Motor neuron (in vitro differentiated cells): ENCODE data around the gene SHISA4. TPM values are rescaled to one million over a fixed set of nuclear protein-coding genes. Genes with fewer than 3 reads are reported as not detected.
A peak's percentile ranks its signal among the peaks of the same experiment; 100 is the strongest.
"Not testable (repeated sequence)": the region's sequence is repeated elsewhere in the genome, so short reads cannot be mapped to it uniquely, and the experiment has no call there.

Source experiments
- ATAC-seq, 8 experiments: fragments of 200-7000 bp; cut with Tn5 transposase; replicated peaks in 6 of 8; 2 replicates each; pipeline ENCODE4 v1.8.0; 2021; ENCODE audit warnings: mild to moderate bottlenecking in 8 of 8, moderate library complexity in 8 of 8
- H3K27ac ChIP-seq, 2 donors: fragments of 250-450 bp; sonication (Bioruptor Pico); 2 replicates each; pipeline ENCODE4 v1.9.0; 2021; ENCODE audit warnings: antibody characterized with exemption in 2 of 2, mild to moderate bottlenecking in 2 of 2, moderate library complexity in 1 of 2
- H3K4me1 ChIP-seq, 2 donors: fragments of 250-450 bp; sonication (Bioruptor Pico); replicated peaks in 1 of 2; 2 replicates each; pipeline ENCODE4 v1.6.1; 2021; ENCODE audit warnings: antibody characterized with exemption in 2 of 2, mild to moderate bottlenecking in 2 of 2, moderate library complexity in 1 of 2
- H3K4me3 ChIP-seq, 5 donors: fragments of 250-450 bp; sonication (Bioruptor Pico); 2 replicates each; pipeline ENCODE4 v1.9.0; 2021; ENCODE audit warnings: antibody characterized with exemption in 5 of 5, mild to moderate bottlenecking in 5 of 5, moderate library complexity in 4 of 5
- WGBS, 10 experiments: fragments of 450-650 bp; shearing (Covaris generic); methylation state at CpG; one replicate each; pipeline ENCODE4 v1.0.0; 2022; 5-methylcytosine and 5-hydroxymethylcytosine counted together
- in situ Hi-C, 9 experiments: fragments of 400-800 bp; cut with MboI; loops; one replicate each; pipeline ENCODE4 v1.15.0; 2021; ENCODE audit warnings: low sequenced_read_pairs in 9 of 9, low pct_unique_long_range_greater_than_20kb in 2 of 9; ENCODE audit not compliant: unreplicated experiment in 9 of 9
- total RNA-seq, 8 experiments: library from RNA; unstranded; fragments of 300-600 nt; gene quantifications; 2 replicates each; pipeline versions ENCODE4 v1.2.3 to v1.2.4, GENCODE V29; 2022

SHISA4 gene
- total RNA-seq, 8 experiments from 2014 or later, result 3.4 to 26.9 (median 7.6) TPM

GRCh38 chr1:201856722-201857121, 32.0 kb upstream of the SHISA4 start:
- H3K4me1 ChIP-seq, H3K27ac ChIP-seq, H3K4me3 ChIP-seq, ATAC-seq, in situ Hi-C loops: not testable (repeated sequence)
- WGBS, 10 experiments, result 86 to 100% (median 93%) methylated on average over 1 to 2 of the region's 2 CpGs; no CpG with 5 or more reads in 4 of the 10 experiments

GRCh38 chr1:201859424-201859823, 29.3 kb upstream of the SHISA4 start:
- 90 to 100% (median 98%) methylated on average over 1 to 5 of the region's 5 CpGs; no CpG with 5 or more reads in 2 of the 10 experiments for WGBS, 10 experiments
- no peak overlapping the region for H3K4me3 ChIP-seq
- in situ Hi-C loops, result no loop called here
- H3K4me1 ChIP-seq, result no peaks in the 10 kb centered on the region
- H3K27ac ChIP-seq, result no peak overlapping the region
- ATAC-seq, result no peak

- Histone ChIP-seq H3K4me1 (no peaks in the 10 kb centered on the region), H3K4me3 (no peak overlapping the region), H3K27ac (no peak overlapping the region)
- no peak for ATAC-seq
- in situ Hi-C loops, result no loop called here
- WGBS, 10 experiments, result 88 to 100% (median 95%) methylated on average over 2 to 7 of the region's 7 CpGs
Measured at GRCh38 chr1:201861448-201861847, 27.2 kb upstream of the SHISA4 start.

GRCh38 chr1:201870397-201870796, 18.3 kb upstream of the SHISA4 start:
- no peak overlapping the region for H3K4me3 ChIP-seq
- H3K4me1 ChIP-seq, result no peaks in the 10 kb centered on the region
- in situ Hi-C loops, result no loop called here
- WGBS, 10 experiments, result 83 to 100% (median 98%) methylated on average over 1 to 8 of the region's 10 CpGs; no CpG with 5 or more reads in 4 of the 10 experiments
- ATAC-seq, result no peak
- H3K27ac ChIP-seq, result no peak overlapping the region

GRCh38 chr1:201874672-201875071, 14.0 kb upstream of the SHISA4 start:
- WGBS, 10 experiments, result 100% methylated on average over 1 of the region's 1 CpG; no CpG with 5 or more reads in 8 of the 10 experiments
- in situ Hi-C loops, result loop anchor here in 5 of 9 experiments (25.0 kb wide), 3 partner anchors 113 to 263 kb away; partner anchors contain the start of genes ARL8A (in 4 of the 5), GPR37L1 (in 1 of the 5) and RNPEP (in 1 of the 5)
- H3K4me3 ChIP-seq, result no peak overlapping the region
- no peak overlapping the region for H3K27ac ChIP-seq
- no peak for ATAC-seq
- no peaks in the 10 kb centered on the region for H3K4me1 ChIP-seq

- Histone ChIP-seq H3K4me1 (no peaks in the 10 kb centered on the region), H3K4me3 (no peak overlapping the region), H3K27ac (no peak overlapping the region)
- 17 to 92% (median 80%) methylated on average over 1 to 8 of the region's 8 CpGs; no CpG with 5 or more reads in 1 of the 10 experiments for WGBS, 10 experiments
- ATAC-seq, result peak; percentile 24 to 78 (median 60)
- in situ Hi-C loops, result loop anchor here in 5 of 9 experiments (25.0 kb wide), 3 partner anchors 111 to 261 kb away; partner anchors contain the start of genes ARL8A (in 4 of the 5), GPR37L1 (in 1 of the 5) and RNPEP (in 1 of the 5)
Measured at GRCh38 chr1:201876148-201876818, 12.4 kb upstream of the SHISA4 start.

GRCh38 chr1:201877877-201878401, 10.8 kb upstream of the SHISA4 start:
- 51 to 80% (median 77%) methylated on average over 2 to 6 of the region's 6 CpGs; no CpG with 5 or more reads in 3 of the 10 experiments for WGBS, 10 experiments
- ATAC-seq, result peak in 5 of 8 experiments; percentile 35 to 66 (median 49)
- no peak overlapping the region for H3K4me3 ChIP-seq
- peak overlapping the region in 1 of 2 donors; percentile 15 for H3K27ac ChIP-seq
- no peaks in the 10 kb centered on the region for H3K4me1 ChIP-seq
- in situ Hi-C loops, result loop anchor here in 5 of 9 experiments (25.0 kb wide), 3 partner anchors 109 to 259 kb away; partner anchors contain the start of genes ARL8A (in 4 of the 5), GPR37L1 (in 1 of the 5) and RNPEP (in 1 of the 5)

- no peak for ATAC-seq
- Histone ChIP-seq H3K4me3 (no peak overlapping the region), H3K4me1 (no peaks in the 10 kb centered on the region), H3K27ac (no peak overlapping the region)
- WGBS, 10 experiments, result 24 to 89% (median 76%) methylated on average over 3 to 6 of the region's 6 CpGs; no CpG with 5 or more reads in 1 of the 10 experiments
- in situ Hi-C loops, result loop anchor here in 5 of 9 experiments (25.0 kb wide), 3 partner anchors 106 to 256 kb away; partner anchors contain the start of genes ARL8A (in 4 of the 5), GPR37L1 (in 1 of the 5) and RNPEP (in 1 of the 5)
Measured at GRCh38 chr1:201880928-201881571, 7.6 kb upstream of the SHISA4 start.

- Histone ChIP-seq H3K4me1 (no peaks in the 10 kb centered on the region), H3K4me3 (no peak overlapping the region), H3K27ac (no peak overlapping the region)
- in situ Hi-C loops, result loop anchor here in 5 of 9 experiments (25.0 kb wide), 3 partner anchors 106 to 256 kb away; partner anchors contain the start of genes ARL8A (in 4 of the 5), GPR37L1 (in 1 of the 5) and RNPEP (in 1 of the 5)
- ATAC-seq, result no peak
- 86 to 100% (median 90%) methylated on average over 1 of the region's 1 CpG; no CpG with 5 or more reads in 6 of the 10 experiments for WGBS, 10 experiments
Measured at GRCh38 chr1:201881617-201882016, 7.1 kb upstream of the SHISA4 start.

GRCh38 chr1:201882665-201883132, 6.0 kb upstream of the SHISA4 start:
- peak; percentile 35 to 81 (median 56) for ATAC-seq
- in situ Hi-C loops, result loop anchor here in 5 of 9 experiments (25.0 kb wide), 3 partner anchors 105 to 255 kb away; partner anchors contain the start of genes ARL8A (in 4 of the 5), GPR37L1 (in 1 of the 5) and RNPEP (in 1 of the 5)
- no peak overlapping the region for H3K27ac ChIP-seq
- WGBS, 10 experiments, result 36 to 100% (median 82%) methylated on average over 1 to 2 of the region's 2 CpGs; no CpG with 5 or more reads in 4 of the 10 experiments
- H3K4me3 ChIP-seq, result no peak overlapping the region
- H3K4me1 ChIP-seq, result no peaks in the 10 kb centered on the region

- in situ Hi-C loops, result loop anchor here in 5 of 9 experiments (25.0 kb wide), 3 partner anchors 104 to 254 kb away; partner anchors contain the start of genes ARL8A (in 4 of the 5), GPR37L1 (in 1 of the 5) and RNPEP (in 1 of the 5)
- no peaks in the 10 kb centered on the region for H3K4me1 ChIP-seq
- WGBS, 10 experiments, result 27 to 93% (median 72%) methylated on average over 1 to 3 of the region's 3 CpGs; no CpG with 5 or more reads in 3 of the 10 experiments
Measured at GRCh38 chr1:201883266-201883665, 5.4 kb upstream of the SHISA4 start.

GRCh38 chr1:201883786-201884185, 4.9 kb upstream of the SHISA4 start:
- ATAC-seq, result peak in 2 of 8 experiments; percentile 2 to 11
- in situ Hi-C loops, result loop anchor here in 5 of 9 experiments (25.0 kb wide), 3 partner anchors 104 to 254 kb away; partner anchors contain the start of genes ARL8A (in 4 of the 5), GPR37L1 (in 1 of the 5) and RNPEP (in 1 of the 5)
- Histone ChIP-seq H3K4me3 (no peak overlapping the region), H3K27ac (no peak overlapping the region), H3K4me1 (peaks cover 0 to 2% of the 10 kb centered on the region in 2 donors)
- WGBS, 10 experiments, result 0 to 100% (median 74%) methylated on average over 2 to 7 of the region's 7 CpGs; no CpG with 5 or more reads in 2 of the 10 experiments

More at GRCh38 chr1:201883266-201883665, 5.4 kb upstream of the SHISA4 start:
- ATAC-seq, result no peak
- Histone ChIP-seq H3K27ac (no peak overlapping the region), H3K4me3 (no peak overlapping the region)
